Activated CD8-positive, alpha-beta T cell treated with anti-CD3 and anti-CD28 coated beads for 36 hours (primary cell): Measurements from ENCODE around the gene TRANK1. TPM values are rescaled to one million over a fixed set of nuclear protein-coding genes. Genes with fewer than 3 reads are reported as not detected.
"Not testable (repeated sequence)": the region's sequence is repeated elsewhere in the genome, so short reads cannot be mapped to it uniquely, and the experiment has no call there.

Experiments used
- ATAC-seq: fragments of 200-7000 bp; cut with Tn5 transposase; one replicate; pipeline ENCODE4 v1.10.0; 2021; ENCODE audit warnings: mild to moderate bottlenecking, moderate library complexity
- CTCF ChIA-PET: fragments of 350-600 bp; sonication (Branson Sonifier 250); formaldehyde crosslinking; loops from one replicate; lab custom pipeline; 2021; ENCODE audit warnings: antibody characterized with exemption; lab: Charles Lee
- POLR2A ChIA-PET: fragments of 350-600 bp; sonication (Branson Sonifier 250); formaldehyde crosslinking; loops from one replicate; lab custom pipeline; 2021; ENCODE audit warnings: antibody characterized with exemption; lab: Charles Lee
- DNase-seq: peaks from one replicate; pipeline ENCODE4 v3.0.0-alpha.2; 2020
- H3K27ac Mint-ChIP-seq: one replicate; pipeline ENCODE4 v1.8.0; 2021; ENCODE audit warnings: mild to moderate bottlenecking, mixed read lengths
- H3K27me3 Mint-ChIP-seq: one replicate; pipeline ENCODE4 v1.8.0; 2021; ENCODE audit warnings: mixed read lengths
- H3K36me3 Mint-ChIP-seq: one replicate; pipeline ENCODE4 v1.8.0; 2021; ENCODE audit warnings: low read depth, mixed read lengths
- H3K4me1 Mint-ChIP-seq: one replicate; pipeline ENCODE4 v1.8.0; 2021; ENCODE audit warnings: low read depth, mixed read lengths
- H3K4me3 Mint-ChIP-seq: one replicate; pipeline ENCODE4 v1.8.0; 2021; ENCODE audit warnings: mild to moderate bottlenecking, moderate library complexity, mixed read lengths
- H3K9me3 Mint-ChIP-seq: one replicate; pipeline ENCODE4 v1.8.0; 2021; ENCODE audit warnings: mixed read lengths
- CTCF ChIP-seq: fragments of 200-600 bp; IDR thresholded peaks from one replicate; pipeline ENCODE4 v1.8.0; 2022; ENCODE audit warnings: antibody characterized with exemption, mild to moderate bottlenecking
- intact Hi-C: fragments of 100-400 bp; cut with micrococcal nuclease; formaldehyde crosslinking; loops from one replicate; pipeline ENCODE4 v1.10.0; 2022
- total RNA-seq, 2 experiments: library from RNA; stranded (reverse); gene quantifications; one replicate each; pipeline ENCODE4 v1.2.3, GENCODE V29; 2021

The TRANK1 gene
- total RNA-seq, 2 experiments from 2014 or later = 16.0 to 17.4 TPM

- Mint-ChIP-seq H3K4me1 (peaks cover 26% of the 10 kb centered on the region), H3K27ac (no peak overlapping the region), H3K36me3 (peaks cover 4% of the 10 kb centered on the region), H3K9me3 (no peaks in the 10 kb centered on the region), H3K27me3 (no peaks in the 10 kb centered on the region), H3K4me3 (no peak overlapping the region)
- ChIA-PET POLR2A (interaction anchor here (0.8 kb wide), 1 partner anchor 20 kb away, joined by 3 read pairs; no protein-coding TSS in a partner anchor), CTCF (interaction anchor here (0.9 kb wide), 1 partner anchor 11 kb away, joined by 3 read pairs; no protein-coding TSS in a partner anchor)
- ATAC-seq (no peak), DNase-seq (no peak)
- TF ChIP-seq CTCF = no peak
- intact Hi-C loops = no loop called here
Observed at GRCh38 chr3:36881735-36882134, 63.1 kb downstream of the TRANK1 start.

- H3K27ac Mint-ChIP-seq, POLR2A ChIA-PET, DNase-seq, CTCF ChIA-PET, H3K4me3 Mint-ChIP-seq, intact Hi-C loops, H3K27me3 Mint-ChIP-seq, ATAC-seq, H3K36me3 Mint-ChIP-seq, H3K9me3 Mint-ChIP-seq: not testable (repeated sequence)
- peaks cover 40% of the 10 kb centered on the region for H3K4me1 Mint-ChIP-seq
Observed at GRCh38 chr3:36879842-36880241, 65.0 kb downstream of the TRANK1 start.

- Mint-ChIP-seq H3K27me3 (no peaks in the 10 kb centered on the region), H3K4me1 (peaks cover 40% of the 10 kb centered on the region), H3K27ac (no peak overlapping the region), H3K9me3 (no peaks in the 10 kb centered on the region), H3K4me3 (no peak overlapping the region), H3K36me3 (peaks cover 4% of the 10 kb centered on the region)
- DNase-seq (peak; percentile 13), ATAC-seq (no peak)
- ChIA-PET CTCF (interaction anchor here (2.7 to 4.0 kb wide), 2 partner anchors 9 to 81 kb away, joined by 11 to 33 read pairs; no protein-coding TSS in a partner anchor), POLR2A (interaction anchor here (1.2 kb wide), 1 partner anchor 88 kb away, joined by 3 read pairs; no protein-coding TSS in a partner anchor)
- intact Hi-C loops = no loop called here
- TF ChIP-seq CTCF = no peak
Observed at GRCh38 chr3:36877930-36878685, 66.7 kb downstream of the TRANK1 start.

- Mint-ChIP-seq H3K27ac (peak overlapping the region; percentile 75), H3K4me1 (peaks cover 40% of the 10 kb centered on the region), H3K27me3 (no peaks in the 10 kb centered on the region), H3K4me3 (peak overlapping the region; percentile 62), H3K36me3 (no peaks in the 10 kb centered on the region), H3K9me3 (no peaks in the 10 kb centered on the region)
- intact Hi-C loops = no loop called here
- CTCF ChIA-PET = interaction anchor here (0.8 to 4.0 kb wide), 7 partner anchors 9 to 84 kb away, joined by 3 to 33 read pairs (median 4); no protein-coding TSS in a partner anchor
- DNase-seq = peak; percentile 20
- ATAC-seq = peak; percentile 94
- TF ChIP-seq CTCF = no peak
- POLR2A ChIA-PET = interaction anchor here (0.8 to 1.7 kb wide), 9 partner anchors 10 to 117 kb away, joined by 3 to 6 read pairs (median 3); partner anchors contain the start of genes EPM2AIP1, MLH1 and TRANK1
Observed at GRCh38 chr3:36876181-36876936, 68.5 kb downstream of the TRANK1 start.

- POLR2A ChIA-PET = interaction anchor here (1.2 to 1.7 kb wide), 3 partner anchors 9 to 45 kb away, joined by 3 to 5 read pairs (median 3); no protein-coding TSS in a partner anchor
- H3K27me3 Mint-ChIP-seq = no peaks in the 10 kb centered on the region
- DNase-seq = no peak
Observed at GRCh38 chr3:36875397-36875796, 69.5 kb downstream of the TRANK1 start.

More at GRCh38 chr3:36875397-36875796, 69.5 kb downstream of the TRANK1 start:
- Mint-ChIP-seq H3K4me3 (no peak overlapping the region), H3K27ac (no peak overlapping the region), H3K36me3 (no peaks in the 10 kb centered on the region), H3K4me1 (peaks cover 38% of the 10 kb centered on the region), H3K9me3 (no peaks in the 10 kb centered on the region)
- intact Hi-C loops = no loop called here
- CTCF ChIA-PET = interaction anchor here (2.2 to 4.0 kb wide), 2 partner anchors 8 to 84 kb away, joined by 9 to 33 read pairs; no protein-coding TSS in a partner anchor
- no peak for ATAC-seq
- TF ChIP-seq CTCF = no peak
